Adipose tissue (tissue), 3 donors: ENCODE data around the gene NDUFB10. TPM values are rescaled to one million over a fixed set of nuclear protein-coding genes. Genes with fewer than 3 reads are reported as not detected.
"Not testable (repeated sequence)": the region's sequence is repeated elsewhere in the genome, so short reads cannot be mapped to it uniquely, and the experiment has no call there.

Experiments used
- H3K27ac ChIP-seq: one replicate; pipeline ENCODE4 v1.5.1; 2013; ENCODE audit warnings: low read depth, low read length
- WGBS, 3 donors: extraction: QIAGEN DNeasy Blood & Tissue Kit; methylation state at CpG; one replicate each; pipeline ENCODE4 v1.1.7; 2013; 5-methylcytosine and 5-hydroxymethylcytosine counted together
- polyA plus RNA-seq, 3 donors: library from polyadenylated mRNA; stranded (reverse); fragments of 200-250 nt; gene quantifications; one replicate each; pipeline ENCODE4 v1.2.3, GENCODE V29; 2013
- donor health status: healthy with polysubstance abuse.
- donor health status: Bipolar disorder and iron deficiency.
- donor health status: healthy.

Gene NDUFB10
- polyA plus RNA-seq = 100 to 1,000 TPM; 146 to 274 (median 190) TPM

DNA sequence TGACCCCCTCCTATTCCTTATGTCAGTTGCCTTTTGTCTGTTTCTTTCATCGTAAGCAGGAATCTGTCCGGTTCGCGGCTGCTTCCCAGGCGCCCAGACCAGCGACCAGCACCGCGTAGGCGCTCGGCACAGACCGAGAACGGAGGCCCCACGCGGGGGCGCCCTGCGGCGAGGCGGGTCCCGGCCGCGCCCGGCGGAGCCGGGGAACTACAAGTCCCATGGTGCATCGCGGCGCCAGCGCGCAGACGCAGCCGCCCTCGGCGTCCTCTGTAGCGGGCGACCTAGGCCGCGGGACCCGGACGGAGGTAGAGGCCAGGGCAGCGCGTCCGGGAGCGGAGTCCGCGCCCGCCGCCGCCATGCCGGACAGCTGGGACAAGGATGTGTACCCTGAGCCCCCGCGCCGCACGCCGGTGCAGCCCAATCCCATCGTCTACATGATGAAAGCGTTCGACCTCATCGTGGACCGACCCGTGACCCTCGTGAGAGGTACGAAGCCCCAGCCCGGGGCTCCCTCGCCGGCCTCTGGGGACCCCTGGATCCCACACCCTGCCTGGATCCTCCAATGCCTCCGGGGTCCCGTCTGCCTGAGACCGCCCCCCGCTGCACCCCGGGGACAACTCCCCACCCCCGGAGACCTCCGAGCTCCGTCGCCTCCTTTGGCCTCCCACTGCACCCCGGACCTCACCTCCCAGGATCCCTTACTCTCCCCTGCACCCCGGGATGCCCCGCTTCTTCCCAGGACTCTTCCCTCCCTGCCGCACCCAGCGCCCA is at the start of gene NDUFB10:
NDUFB10 (plus strand) TSS at position 270 of the 771 bp plus-strand sequence; CDS start at position 357, 87 bp downstream.
- no peak within 1 kb of the TSS for H3K27ac ChIP-seq
- 0 to 1% (median 0%) methylated on average over 65 to 79 of the region's 79 CpGs for WGBS, 3 donors

DNA sequence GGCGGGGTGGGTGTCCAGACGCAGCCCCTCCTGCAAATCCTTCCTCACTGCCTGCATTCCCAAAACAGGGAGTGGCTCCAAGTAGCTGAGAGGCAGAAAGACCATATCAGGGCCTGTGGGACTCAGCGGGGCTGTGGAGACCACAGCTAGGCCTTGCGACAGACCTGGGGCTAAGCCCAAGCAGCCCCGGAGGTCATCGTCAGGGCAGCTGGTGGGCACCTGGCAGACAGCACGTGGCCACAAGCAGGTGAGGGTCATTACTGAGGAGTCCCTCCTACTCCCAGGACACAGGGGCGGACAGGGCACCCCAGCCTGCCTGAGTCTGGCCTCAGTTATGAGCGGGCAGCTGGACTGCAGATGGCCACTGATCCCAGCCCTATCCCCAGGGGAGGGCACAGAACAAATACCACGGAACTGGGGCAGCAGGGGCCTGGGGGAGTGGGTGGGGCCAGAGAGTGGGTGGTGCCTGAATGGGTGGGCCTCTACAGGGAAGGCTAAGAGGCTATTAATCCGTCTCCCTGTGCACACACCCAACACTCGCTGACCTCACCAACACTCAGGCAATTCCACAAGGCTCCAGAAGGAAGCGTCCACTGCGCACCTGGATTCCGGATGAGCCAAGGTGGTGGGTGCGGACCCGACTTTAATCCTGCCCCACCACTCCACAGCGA is 49.6 kb upstream of the NDUFB10 start:
- H3K27ac ChIP-seq = no peak overlapping the region
- WGBS, 3 donors = 69 to 86% (median 70%) methylated on average over 18 of the region's 18 CpGs

DNA sequence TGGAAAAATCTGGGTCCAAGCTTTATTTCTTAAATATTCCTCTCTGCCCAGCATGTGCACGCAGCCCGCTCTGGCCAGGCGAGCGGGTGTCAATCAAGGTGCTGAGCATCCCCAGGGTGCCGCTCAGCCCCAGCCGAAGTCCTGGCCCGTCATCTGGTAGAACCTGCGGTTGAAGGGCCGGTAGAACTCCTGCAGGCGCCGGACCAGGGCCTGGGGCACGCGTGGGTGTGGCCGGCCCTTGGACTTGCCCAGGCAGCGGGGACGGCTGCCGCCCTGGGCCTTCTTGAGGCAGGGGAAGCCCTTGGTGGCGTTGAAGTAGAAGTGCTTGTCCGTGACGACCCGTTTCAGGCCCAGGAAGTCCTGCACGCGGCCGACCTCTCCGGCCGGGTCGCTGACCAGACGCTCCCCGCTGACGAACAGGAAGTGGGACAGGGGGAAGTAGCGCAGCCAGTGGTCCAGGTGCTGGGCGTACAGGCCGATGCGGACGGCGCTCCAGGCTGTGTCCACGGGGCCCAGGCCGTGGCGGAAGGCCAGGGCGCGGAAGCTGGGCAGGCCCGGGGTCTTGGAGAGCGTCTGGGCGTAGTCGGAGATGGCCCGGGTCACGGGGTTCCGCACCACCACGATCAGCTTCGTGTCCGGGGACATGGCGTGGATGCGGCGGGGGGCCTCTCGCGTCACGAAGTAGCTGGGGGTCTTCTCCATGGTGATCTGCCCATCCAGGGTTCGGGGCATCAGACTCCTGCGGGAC is 47.7 kb upstream of the NDUFB10 start:
- H3K27ac ChIP-seq = no peak overlapping the region
- WGBS, 3 donors = 88 to 94% (median 90%) methylated on average over 56 to 59 of the region's 59 CpGs

DNA sequence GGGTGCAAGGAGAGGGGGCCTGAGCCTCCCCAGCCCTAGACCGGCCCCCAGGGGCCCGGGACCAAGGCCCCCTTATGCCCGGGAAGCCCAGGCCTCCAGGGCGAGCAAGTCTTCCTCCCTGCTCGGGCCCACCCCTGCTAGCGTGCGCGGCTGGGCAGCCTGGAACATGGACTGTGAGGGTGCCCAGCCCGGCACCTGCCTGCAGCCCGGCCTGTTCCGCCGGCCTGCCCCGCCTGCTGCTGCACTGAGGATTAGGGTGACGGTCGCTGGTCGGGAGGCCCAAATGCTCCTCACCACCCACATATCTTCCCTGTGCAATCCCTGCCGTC is 47.2 kb upstream of the NDUFB10 start:
- 84 to 94% (median 91%) methylated on average over 11 to 17 of the region's 17 CpGs for WGBS, 3 donors
- no peak overlapping the region for H3K27ac ChIP-seq

DNA sequence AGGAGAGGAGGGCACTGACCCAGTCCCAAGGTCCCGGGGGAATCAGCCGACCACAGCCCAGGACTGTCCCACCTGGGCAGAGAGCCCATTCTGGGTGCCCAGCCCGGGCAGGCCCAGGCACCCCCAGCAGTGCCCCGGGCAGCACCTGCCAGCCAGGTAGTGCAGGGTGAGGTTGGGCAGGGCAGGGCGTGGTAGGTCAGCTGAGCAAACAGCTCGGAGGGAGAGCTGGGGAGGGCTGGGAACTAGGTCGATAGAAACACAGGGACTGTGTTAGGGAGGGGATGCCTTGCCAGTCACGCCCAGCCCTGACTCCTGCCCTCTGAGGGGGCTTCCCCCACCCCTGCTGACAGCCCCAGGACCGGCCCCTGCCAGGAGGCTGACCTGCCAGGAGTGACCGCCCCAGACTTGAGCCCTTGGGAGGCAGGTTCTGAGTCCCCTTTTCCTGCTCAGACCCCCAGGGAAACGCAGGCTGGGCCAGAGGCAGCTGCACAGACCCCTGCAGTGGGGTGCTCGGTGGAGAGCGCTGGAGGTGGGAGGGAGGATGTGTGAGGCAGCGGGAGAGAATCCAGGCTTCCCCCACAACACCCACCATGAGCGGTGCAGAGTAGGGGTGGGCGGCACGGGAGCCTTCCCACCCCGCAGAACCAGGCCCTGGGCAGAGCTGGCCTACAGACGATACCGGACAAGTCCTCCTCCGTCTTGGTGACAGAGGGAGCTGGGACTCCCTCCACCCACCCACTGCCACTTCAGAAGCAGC is 45.8 kb upstream of the NDUFB10 start:
- WGBS, 3 donors = 47 to 61% (median 58%) methylated on average over 18 to 21 of the region's 21 CpGs
- H3K27ac ChIP-seq = no peak overlapping the region

DNA sequence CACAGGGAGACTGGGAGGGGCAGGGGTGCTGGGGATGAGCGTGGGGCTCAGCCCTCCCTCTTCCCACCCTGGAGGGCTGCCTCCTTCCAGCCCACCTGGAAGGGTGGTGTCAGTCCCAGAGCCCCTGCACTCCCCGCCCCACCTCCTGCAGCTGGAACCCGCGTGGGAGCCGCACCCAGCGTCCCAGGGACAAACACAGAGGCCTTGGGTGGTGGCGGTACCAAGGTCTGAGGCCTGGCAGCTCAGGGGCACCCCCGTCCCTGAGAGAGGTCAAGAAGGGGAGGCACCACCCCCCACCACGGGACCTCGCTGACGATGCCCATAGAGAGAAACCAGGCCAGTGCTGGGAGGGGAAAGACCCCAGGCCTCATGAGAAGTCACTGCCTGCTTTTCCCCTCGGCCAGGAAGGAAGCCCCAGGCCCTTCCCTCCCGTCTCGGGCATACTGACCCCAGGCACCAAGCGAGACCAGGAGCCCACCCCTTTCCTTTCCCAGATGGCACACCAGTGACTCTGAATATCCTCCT is 45.2 kb upstream of the NDUFB10 start:
- H3K27ac ChIP-seq = no peak overlapping the region
- WGBS, 3 donors = 46 to 60% (median 60%) methylated on average over 15 of the region's 15 CpGs

DNA sequence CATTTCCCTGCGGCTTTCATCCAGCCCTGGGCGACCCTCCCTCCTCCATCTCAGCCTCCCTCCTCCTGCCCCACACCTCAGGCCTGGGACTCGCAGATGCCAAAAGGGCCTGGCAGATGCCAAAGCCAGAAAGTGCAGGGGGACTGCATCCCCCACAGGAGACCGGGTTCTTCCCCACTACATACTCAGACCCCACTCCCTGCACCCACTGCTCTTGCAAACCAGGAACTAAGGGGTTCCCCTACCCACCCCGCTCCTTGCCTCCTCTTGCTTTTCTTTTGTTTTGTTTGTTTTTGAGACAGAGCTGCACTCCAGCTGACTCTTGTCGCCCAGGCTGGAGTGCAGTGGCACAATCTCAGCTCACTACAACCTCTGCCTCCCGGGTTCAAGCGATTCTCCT is 44.4 kb upstream of the NDUFB10 start:
- H3K27ac ChIP-seq = no peak overlapping the region
- WGBS, 3 donors = 66 to 86% (median 70%) methylated on average over 8 of the region's 8 CpGs

DNA sequence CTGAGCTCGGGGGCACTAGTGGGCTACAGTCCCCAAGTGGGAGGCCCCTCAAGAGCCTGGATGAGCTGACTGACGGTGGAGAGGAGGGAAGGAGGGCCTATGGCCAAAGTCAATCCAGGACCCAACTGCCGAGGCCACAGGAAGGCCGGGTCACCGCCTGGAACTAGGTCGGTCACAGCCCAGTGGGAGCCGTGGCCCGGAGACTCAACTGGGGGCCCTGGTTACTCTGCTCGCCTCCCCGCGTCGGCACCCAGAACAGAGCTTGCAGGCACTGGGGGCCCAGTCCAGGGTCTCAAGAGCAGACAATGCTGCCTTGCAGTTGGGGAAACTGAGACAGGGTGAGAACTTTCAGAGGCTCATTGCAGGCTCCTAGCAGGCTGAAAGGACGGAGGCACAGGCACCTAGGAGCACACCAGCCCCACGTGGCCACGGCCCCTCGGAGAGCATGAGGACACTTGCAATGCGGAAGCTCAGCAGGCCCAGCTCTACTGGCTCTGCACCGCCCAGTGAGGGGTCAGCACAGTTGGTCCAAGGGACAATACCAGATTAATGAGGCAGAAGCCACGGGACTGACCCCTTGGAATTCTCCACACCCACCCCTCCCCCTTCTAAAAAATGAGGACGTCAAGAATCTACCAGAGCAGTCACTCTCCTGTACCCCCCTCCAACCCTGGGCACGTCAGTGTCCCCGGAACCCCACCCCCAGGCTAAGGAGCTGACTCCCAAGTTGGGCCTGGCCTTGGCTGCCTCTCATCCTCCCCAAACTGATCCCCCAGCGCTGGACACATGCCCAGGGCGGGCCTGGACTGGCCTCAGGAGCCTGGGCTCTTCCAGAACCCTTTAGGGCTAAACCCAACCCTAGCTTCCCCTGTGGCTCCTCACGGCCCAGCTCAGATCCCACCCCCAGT is 43.4 kb upstream of the NDUFB10 start:
- 59 to 78% (median 66%) methylated on average over 24 to 25 of the region's 25 CpGs for WGBS, 3 donors
- no peak overlapping the region for H3K27ac ChIP-seq

DNA sequence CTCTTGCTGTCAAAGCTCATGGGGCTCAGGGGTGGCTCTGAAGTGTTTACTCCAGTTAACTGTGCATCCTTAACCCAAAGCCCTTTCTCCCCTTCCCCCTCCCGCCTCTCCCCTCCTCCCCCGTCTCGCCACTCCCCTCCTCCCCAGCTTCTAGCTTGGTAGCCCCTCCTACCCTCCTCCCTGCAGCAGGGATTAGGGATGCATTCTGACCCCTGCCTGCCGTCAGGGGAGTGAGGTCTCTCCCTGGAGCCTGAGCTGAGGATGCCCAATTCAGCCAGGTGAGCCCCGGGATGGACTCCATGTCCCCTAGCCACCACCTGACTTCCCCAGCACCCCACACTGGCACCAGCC is 42.7 kb upstream of the NDUFB10 start:
- H3K27ac ChIP-seq = no peak overlapping the region
- 10 to 29% (median 14%) methylated on average over 3 to 5 of the region's 5 CpGs for WGBS, 3 donors

DNA sequence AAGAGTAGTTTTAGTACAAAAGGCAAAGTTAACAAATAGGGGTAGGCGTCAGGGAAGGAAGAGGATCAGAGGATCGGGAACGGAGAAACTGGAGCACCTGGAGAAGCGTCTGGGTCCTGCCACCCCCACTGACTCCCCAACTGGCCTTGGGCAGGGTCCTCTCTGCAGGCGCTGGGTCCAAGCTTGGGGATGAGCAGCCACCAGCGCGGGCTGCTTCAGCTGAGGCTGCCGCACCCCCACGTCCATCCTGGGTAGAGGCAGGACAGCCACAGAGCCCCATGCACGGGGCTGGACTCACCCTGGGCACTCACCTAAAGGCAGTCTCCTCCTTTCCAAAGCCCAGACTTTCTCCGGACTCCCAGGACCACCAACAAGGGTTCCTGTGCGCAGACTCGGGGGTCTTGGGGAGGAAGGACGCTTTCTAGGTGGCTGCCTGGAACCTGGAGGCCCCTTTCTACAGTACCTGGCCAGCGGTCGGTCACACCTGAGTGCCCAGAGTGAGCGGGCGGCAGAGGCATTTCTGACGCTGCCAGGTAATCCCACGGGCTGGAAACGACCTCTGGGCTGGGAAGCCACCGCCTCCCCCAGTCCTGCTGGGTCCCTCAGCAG is 42.2 kb upstream of the NDUFB10 start:
- WGBS, 3 donors = 6 to 13% (median 8%) methylated on average over 22 of the region's 22 CpGs

DNA sequence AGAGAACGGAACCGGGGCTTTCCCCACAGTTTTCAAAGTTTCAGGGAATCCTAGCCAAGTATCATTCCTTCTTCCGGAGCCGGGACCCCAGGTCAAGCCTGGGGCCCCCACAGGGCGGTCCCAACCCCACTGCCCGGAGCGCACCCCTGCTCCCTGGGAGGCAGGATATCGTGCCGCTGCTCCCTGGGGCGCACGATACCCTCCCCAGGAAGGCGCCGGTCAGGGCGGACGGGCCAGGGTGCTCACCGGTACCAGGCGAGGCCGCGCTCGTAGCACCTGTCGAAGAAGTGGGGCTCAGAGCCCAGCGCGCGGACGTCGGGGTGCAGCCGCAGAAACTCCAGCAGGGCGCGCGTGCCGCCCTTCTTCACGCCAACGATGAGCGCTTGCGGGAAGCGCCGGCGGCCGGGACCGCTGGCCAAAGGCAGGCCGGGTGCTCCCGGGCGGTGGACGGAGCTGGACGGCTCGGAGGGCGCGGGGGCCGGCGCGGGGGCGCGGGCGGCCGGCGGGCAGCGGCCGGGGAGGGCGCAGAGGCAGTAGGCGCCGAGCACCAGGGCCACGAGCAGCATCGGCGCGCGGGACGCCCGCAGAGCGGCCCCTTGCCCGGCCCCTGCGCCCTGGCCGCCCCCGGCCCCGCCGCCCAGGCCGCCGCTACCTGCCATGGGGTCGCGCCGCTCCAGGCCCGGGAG is 41.5 kb upstream of the NDUFB10 start:
- no peak overlapping the region for H3K27ac ChIP-seq
- 1 to 2% (median 1%) methylated on average over 76 to 81 of the region's 81 CpGs for WGBS, 3 donors

More for the DNA sequence above, 42.2 kb upstream of the NDUFB10 start:
- H3K27ac ChIP-seq = no peak overlapping the region

DNA sequence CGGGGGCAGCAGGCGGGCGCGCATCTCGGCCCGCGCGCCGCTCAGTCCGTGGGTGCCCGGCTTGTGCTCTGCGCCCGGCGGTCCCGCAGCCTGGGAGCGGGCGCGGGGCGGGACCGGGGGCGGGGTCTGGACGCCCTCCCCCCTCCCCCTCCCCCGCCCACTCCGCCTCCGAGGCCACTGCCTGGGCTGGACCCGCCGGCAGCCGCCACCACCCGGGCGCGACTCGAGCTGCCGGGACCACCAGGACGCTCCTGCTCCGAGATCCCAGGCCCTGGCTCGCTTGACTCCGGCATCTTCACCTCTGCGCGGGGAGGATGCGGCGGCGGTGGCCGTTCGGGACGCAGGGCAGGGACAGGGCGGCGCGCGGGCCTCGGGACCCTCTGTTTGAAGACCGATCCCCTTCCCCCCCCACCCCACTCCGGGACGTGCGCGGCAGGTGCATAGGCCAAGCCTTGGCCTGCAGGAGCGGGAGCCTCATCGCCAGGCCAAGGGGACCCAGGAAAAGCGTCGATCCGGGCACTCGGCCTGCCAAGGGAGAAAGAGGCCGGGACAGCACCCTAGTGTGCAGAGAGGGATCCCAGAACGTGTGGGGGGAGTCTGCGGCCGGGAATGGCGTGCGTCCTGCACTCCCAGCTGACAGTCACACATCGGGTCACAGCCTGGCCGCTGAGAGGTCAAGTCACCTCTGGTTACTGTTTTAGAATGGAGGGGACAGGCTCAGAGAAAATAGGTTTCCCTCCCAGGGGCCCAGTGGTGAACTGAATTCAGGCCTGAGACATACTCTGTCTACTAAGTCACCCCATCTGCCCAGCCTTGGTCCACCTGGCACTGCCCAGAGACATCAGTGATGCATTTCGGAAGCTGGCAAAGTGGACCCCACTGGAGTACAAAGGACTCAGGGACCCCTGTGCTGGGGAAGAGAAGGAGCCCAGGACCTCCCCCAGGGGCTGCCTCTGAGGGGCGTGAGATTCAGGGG is 40.7 kb upstream of the NDUFB10 start, which contains the start of gene HS3ST6:
HS3ST6 (minus strand) TSS at position 65 of the 976 bp plus-strand sequence. CDS start 92 bp downstream, outside the sequence.
- no peak within 1 kb of the TSS for H3K27ac ChIP-seq
- WGBS, 3 donors = 5 to 7% (median 6%) methylated on average over 48 to 70 of the region's 71 CpGs

DNA sequence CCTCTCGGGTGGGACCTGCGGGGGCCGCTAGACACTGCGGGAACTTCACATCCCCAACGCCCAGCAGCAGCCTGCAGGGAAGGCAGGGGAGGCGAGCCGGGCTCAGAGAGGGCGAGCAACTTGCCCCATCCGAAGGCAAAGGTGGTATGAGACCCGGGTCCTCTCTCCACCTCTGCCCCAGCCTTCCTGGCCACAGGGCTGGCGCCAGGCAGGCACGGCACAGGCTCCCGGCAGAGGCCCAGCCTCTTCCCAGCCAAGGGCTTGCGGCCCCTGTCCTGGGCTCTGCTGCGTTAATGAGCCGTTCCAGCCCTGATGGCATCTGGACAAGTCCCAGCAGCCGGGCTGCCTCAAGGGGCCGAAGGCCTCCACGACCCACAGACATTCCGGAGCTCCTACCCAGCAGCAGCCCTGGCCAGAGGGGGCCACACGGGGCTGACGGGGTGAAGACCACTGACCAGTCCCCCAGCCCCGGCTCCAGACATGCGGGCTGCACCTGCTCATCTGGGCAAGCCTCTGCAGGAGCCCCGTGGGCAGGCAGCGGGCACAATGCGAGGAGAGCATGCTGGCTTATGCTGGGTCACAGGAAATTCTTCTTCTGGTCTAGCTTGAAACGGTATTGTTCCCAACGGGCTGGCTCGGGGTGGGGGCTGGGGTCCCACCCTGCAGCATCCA is 39.9 kb upstream of the NDUFB10 start:
- H3K27ac ChIP-seq = no peak overlapping the region
- WGBS, 3 donors = 30 to 43% (median 33%) methylated on average over 27 to 30 of the region's 30 CpGs

DNA sequence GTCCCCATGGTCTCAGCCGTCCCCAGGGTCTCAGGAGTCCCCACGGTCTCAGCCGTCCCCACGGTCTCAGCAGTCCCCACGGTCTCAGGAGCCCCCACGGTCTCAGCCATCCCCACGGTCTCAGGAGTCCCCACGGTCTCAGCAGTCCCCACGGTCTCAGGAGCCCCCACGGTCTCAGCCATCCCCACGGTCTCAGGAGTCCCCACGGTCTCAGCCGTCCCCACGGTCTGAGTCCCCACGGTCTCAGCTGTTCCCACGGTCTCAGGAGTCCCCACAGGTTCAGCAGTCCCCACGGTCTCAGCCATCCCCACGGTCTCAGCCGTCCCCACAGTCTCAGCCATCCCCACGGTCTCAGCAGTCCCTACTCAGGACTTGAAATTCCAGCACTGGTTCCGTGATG is 39.2 kb upstream of the NDUFB10 start:
- WGBS, 3 donors = 60 to 71% (median 70%) methylated on average over 21 of the region's 21 CpGs
- not testable (repeated sequence) for H3K27ac ChIP-seq

DNA sequence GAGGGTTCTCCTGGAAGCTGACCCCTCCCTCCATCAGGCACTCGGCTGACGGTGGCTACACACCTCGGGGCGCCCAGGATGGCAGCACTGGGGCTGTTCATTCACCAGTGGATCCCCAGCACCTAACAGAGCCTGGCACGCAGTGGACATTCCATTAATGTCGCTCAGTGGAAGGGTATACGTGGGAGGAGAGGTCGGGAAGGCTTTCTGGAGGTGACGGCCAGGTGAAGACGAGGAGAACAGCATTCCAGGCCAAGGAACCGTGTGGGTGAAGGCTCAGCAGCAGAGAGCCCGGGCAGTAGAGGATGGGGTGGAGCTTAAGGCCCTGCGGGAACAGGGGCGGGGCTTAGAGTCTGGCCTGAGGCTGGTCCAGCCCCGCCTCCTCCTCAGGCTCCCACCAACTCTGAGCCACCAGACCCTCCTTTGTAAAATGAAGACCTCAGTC is 38.6 kb upstream of the NDUFB10 start:
- WGBS, 3 donors = 9 to 16% (median 15%) methylated on average over 14 to 15 of the region's 15 CpGs
- H3K27ac ChIP-seq = no peak overlapping the region
